ENCODE measurements around the gene GRIK4.

GRIK4 gene

GRCh38 chr11:120952461-120953434 lies 441.2 kb downstream of the GRIK4 start:
- no peaks in the 10 kb centered on the region for H3F3A ChIP-seq (ENCODE audit: low read depth)
- H3K79me2 ChIP-seq (ENCODE audit: insufficient read depth, low read length): no peaks in the 10 kb centered on the region
- peaks cover 11% of the 10 kb centered on the region for H3K4me1 ChIP-seq (ENCODE audit: insufficient read depth, low read length, poor library complexity, severe bottlenecking)
- H3K36me3 ChIP-seq (ENCODE audit: insufficient read depth, low read length): no peaks in the 10 kb centered on the region
- peaks cover 7% of the 10 kb centered on the region for H3K27me3 ChIP-seq (ENCODE audit: insufficient read depth, low read length, poor library complexity, severe bottlenecking)
- H3K9ac ChIP-seq (ENCODE audit: low read depth, low read length, poor library complexity, severe bottlenecking): no peak overlapping the region
- H3K4me3 ChIP-seq (ENCODE audit: low read length, poor library complexity, severe bottlenecking): peak overlapping the region; percentile 56
- H3K4me2 ChIP-seq (ENCODE audit: low read depth, low read length, poor library complexity, severe bottlenecking): peak overlapping the region; percentile 73
- no peaks in the 10 kb centered on the region for H3K9me2 ChIP-seq (replicated peaks; ENCODE audit: low read depth, low read length)
- no peaks in the 10 kb centered on the region for H4K20me1 ChIP-seq (ENCODE audit: insufficient read depth, low read length, poor library complexity, severe bottlenecking)
- TF ChIP-seq CTCF (conservative IDR thresholded peaks at IDR 0.05; ENCODE audit: low read length) (peak; percentile 91), EZH2phosphoT487 (IDR thresholded peaks at IDR 0.05; ENCODE audit: borderline replicate concordance) (no peak)
- H2AFZ ChIP-seq (ENCODE audit: low read length): peak overlapping the region; percentile 99
- no peaks in the 10 kb centered on the region for H3K9me3 ChIP-seq (ENCODE audit: insufficient read depth, low read depth, low read length)

DNA sequence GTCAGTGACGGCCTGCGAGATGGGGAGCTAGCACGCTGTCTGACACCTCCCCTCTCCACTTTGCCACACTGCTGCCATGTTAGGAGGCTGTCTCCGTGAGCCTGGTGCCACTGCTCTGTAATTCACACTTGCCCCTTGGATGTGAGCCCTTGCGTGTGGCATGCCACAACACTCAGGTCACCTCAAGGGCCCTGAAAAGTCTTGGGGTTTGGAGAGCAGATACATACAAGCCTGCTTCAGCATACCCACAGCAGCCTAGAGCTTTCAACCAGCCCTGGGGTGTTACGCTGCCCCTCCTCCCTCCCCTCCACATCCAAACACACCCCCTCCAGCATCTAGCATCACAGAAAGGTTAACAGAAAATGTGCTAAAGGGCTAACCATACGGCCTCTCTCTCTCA lies 442.8 kb downstream of the GRIK4 start:
- Histone ChIP-seq H3K9me3 (ENCODE audit: insufficient read depth, low read depth, low read length) (no peaks in the 10 kb centered on the region), H3K36me3 (ENCODE audit: insufficient read depth, low read length) (no peaks in the 10 kb centered on the region), H4K20me1 (ENCODE audit: insufficient read depth, low read length, poor library complexity, severe bottlenecking) (no peaks in the 10 kb centered on the region), H3K4me1 (ENCODE audit: insufficient read depth, low read length, poor library complexity, severe bottlenecking) (peaks cover 11% of the 10 kb centered on the region), H3K79me2 (ENCODE audit: insufficient read depth, low read length) (no peaks in the 10 kb centered on the region), H2AFZ (ENCODE audit: low read length) (no peak overlapping the region), H3K9me2 (replicated peaks; ENCODE audit: low read depth, low read length) (no peaks in the 10 kb centered on the region), H3K9ac (ENCODE audit: low read depth, low read length, poor library complexity, severe bottlenecking) (no peak overlapping the region), H3K27me3 (ENCODE audit: insufficient read depth, low read length, poor library complexity, severe bottlenecking) (peaks cover 9% of the 10 kb centered on the region), H3F3A (ENCODE audit: low read depth) (no peaks in the 10 kb centered on the region), H3K4me3 (ENCODE audit: low read length, poor library complexity, severe bottlenecking) (no peak overlapping the region), H3K4me2 (ENCODE audit: low read depth, low read length, poor library complexity, severe bottlenecking) (no peak overlapping the region)
- TF ChIP-seq CTCF (conservative IDR thresholded peaks at IDR 0.05; ENCODE audit: low read length) (no peak), EZH2phosphoT487 (IDR thresholded peaks at IDR 0.05; ENCODE audit: borderline replicate concordance) (no peak)

DNA sequence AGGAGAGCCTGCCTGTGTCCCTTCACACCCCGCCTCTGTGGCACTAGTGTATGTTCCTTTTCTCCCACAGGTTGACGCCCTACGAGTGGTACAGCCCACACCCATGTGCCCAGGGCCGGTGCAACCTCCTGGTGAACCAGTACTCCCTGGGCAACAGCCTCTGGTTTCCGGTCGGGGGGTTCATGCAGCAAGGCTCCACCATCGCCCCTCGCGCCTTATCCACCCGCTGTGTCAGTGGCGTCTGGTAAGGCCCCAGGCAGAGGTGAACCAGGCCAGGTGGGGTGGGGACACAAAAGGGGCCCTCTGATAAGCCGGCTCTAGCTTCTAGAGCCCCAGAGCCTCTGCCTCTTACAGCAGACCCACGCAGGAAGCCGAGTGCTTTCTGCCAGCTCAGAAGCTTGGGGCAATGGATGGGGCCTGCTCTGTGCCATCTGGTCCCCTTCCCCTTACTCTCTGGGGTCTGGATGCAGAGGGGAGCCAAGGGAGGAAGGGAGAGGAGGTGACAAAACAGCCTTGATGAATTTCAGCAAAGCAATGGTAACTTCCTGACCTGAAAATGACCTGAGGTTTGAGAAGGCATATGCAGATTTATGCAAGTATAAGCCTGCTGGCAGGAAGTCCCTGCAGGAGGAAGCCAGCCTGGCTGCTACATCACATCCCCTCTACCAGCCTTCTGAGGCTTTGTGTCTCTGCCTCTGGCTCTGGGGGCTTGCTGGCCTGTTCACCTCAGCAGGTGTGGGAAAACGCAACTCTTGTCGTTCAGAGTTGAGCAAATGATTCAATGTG lies 445.4 kb downstream of the GRIK4 start:
- no peaks in the 10 kb centered on the region for H4K20me1 ChIP-seq (ENCODE audit: insufficient read depth, low read length, poor library complexity, severe bottlenecking)
- H3K4me1 ChIP-seq (ENCODE audit: insufficient read depth, low read length, poor library complexity, severe bottlenecking): peaks cover 11% of the 10 kb centered on the region
- H2AFZ ChIP-seq (ENCODE audit: low read length): peak overlapping the region; percentile 93
- no peaks in the 10 kb centered on the region for H3K79me2 ChIP-seq (ENCODE audit: insufficient read depth, low read length)
- no peak overlapping the region for H3K4me3 ChIP-seq (ENCODE audit: low read length, poor library complexity, severe bottlenecking)
- no peaks in the 10 kb centered on the region for H3K9me2 ChIP-seq (replicated peaks; ENCODE audit: low read depth, low read length)
- H3K9ac ChIP-seq (ENCODE audit: low read depth, low read length, poor library complexity, severe bottlenecking): no peak overlapping the region
- H3K9me3 ChIP-seq (ENCODE audit: insufficient read depth, low read depth, low read length): no peaks in the 10 kb centered on the region
- no peaks in the 10 kb centered on the region for H3K36me3 ChIP-seq (ENCODE audit: insufficient read depth, low read length)
- H3K4me2 ChIP-seq (ENCODE audit: low read depth, low read length, poor library complexity, severe bottlenecking): peak overlapping the region; percentile 31
- H3F3A ChIP-seq (ENCODE audit: low read depth): no peaks in the 10 kb centered on the region
- TF ChIP-seq EZH2phosphoT487 (IDR thresholded peaks at IDR 0.05; ENCODE audit: borderline replicate concordance): no peak
- TF ChIP-seq CTCF (conservative IDR thresholded peaks at IDR 0.05; ENCODE audit: low read length): no peak
- H3K27me3 ChIP-seq (ENCODE audit: insufficient read depth, low read length, poor library complexity, severe bottlenecking): peaks cover 31% of the 10 kb centered on the region
